Colonic mucosa (tissue), 4 donors: ENCODE results near the gene MYLK. TPM values are rescaled to one million over a fixed set of nuclear protein-coding genes. Genes with fewer than 3 reads are reported as not detected.

Experiments
- DNase-seq: peaks from one replicate; pipeline ENCODE4 v3.0.0-alpha.2; 2020
- H3K27ac ChIP-seq: fragments of 200-600 bp; one replicate; pipeline ENCODE4 v1.8.0; 2021
- H3K27me3 ChIP-seq: fragments of 200-600 bp; one replicate; pipeline ENCODE4 v1.8.0; 2021
- H3K36me3 ChIP-seq: fragments of 200-600 bp; one replicate; pipeline ENCODE4 v1.8.0; 2021
- H3K4me1 ChIP-seq: fragments of 200-600 bp; one replicate; pipeline ENCODE4 v1.8.0; 2021; ENCODE audit warnings: mild to moderate bottlenecking
- H3K4me3 ChIP-seq: fragments of 200-600 bp; one replicate; pipeline ENCODE4 v1.8.0; 2021
- H3K9ac ChIP-seq, 2 donors: one replicate each; pipeline ENCODE4 v1.7.0; 2013; ENCODE audit warnings: control low read depth in 2 of 2, low read depth in 2 of 2, low read length in 2 of 2
- H3K9me3 ChIP-seq: fragments of 200-600 bp; one replicate; pipeline ENCODE4 v1.8.0; 2021
- intact Hi-C: fragments of 100-400 bp; cut with DNase I; formaldehyde crosslinking; loops from one replicate; pipeline ENCODE4 v1.14.1; 2022
- total RNA-seq, 2 donors: library from RNA; stranded (reverse); fragmentation: NEBNext Ultra II Directional in 1 of 2; extraction: Animal tissue kit (Norgen Biotek cat#: 25700) in 1 of 2; gene quantifications; one replicate each; pipeline ENCODE4 v1.2.1, GENCODE V29; 2021
- TF ChIP-seq, protein P1 (sequence below): fragments of 200-600 bp; IDR thresholded peaks from one replicate; pipeline ENCODE4 v1.8.0; 2022; ENCODE audit warnings: antibody characterized with exemption, mild to moderate bottlenecking
- donor health status: healthy.
- donor health status: DM: no; HTN: no; CAD: no.
- donor health status: DM: no; HTN: no; CAD: no.

Gene MYLK
- total RNA-seq, 2 donors from 2014 or later, result 58.8 to 267 TPM

GRCh38 chr3:123854905-123855304 lies 29.2 kb downstream of the MYLK start:
- Histone ChIP-seq H3K27me3 (no peaks in the 10 kb centered on the region), H3K9me3 (no peaks in the 10 kb centered on the region), H3K4me3 (no peak overlapping the region), H3K4me1 (no peaks in the 10 kb centered on the region), H3K36me3 (no peaks in the 10 kb centered on the region), H3K9ac (no peak overlapping the region), H3K27ac (no peak overlapping the region)
- TF ChIP-seq, protein P1, sequence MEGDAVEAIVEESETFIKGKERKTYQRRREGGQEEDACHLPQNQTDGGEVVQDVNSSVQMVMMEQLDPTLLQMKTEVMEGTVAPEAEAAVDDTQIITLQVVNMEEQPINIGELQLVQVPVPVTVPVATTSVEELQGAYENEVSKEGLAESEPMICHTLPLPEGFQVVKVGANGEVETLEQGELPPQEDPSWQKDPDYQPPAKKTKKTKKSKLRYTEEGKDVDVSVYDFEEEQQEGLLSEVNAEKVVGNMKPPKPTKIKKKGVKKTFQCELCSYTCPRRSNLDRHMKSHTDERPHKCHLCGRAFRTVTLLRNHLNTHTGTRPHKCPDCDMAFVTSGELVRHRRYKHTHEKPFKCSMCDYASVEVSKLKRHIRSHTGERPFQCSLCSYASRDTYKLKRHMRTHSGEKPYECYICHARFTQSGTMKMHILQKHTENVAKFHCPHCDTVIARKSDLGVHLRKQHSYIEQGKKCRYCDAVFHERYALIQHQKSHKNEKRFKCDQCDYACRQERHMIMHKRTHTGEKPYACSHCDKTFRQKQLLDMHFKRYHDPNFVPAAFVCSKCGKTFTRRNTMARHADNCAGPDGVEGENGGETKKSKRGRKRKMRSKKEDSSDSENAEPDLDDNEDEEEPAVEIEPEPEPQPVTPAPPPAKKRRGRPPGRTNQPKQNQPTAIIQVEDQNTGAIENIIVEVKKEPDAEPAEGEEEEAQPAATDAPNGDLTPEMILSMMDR, result no peak
- intact Hi-C loops, result no loop called here
- no peak for DNase-seq

GRCh38 chr3:123853686-123854372 lies 30.3 kb downstream of the MYLK start:
- TF ChIP-seq, protein P1, result no peak
- no peak overlapping the region for H3K4me3 ChIP-seq
- no peaks in the 10 kb centered on the region for H3K36me3 ChIP-seq
- H3K9ac ChIP-seq, result no peak overlapping the region
- no peak overlapping the region for H3K27ac ChIP-seq
- H3K27me3 ChIP-seq, result no peaks in the 10 kb centered on the region
- no peaks in the 10 kb centered on the region for H3K9me3 ChIP-seq
- H3K4me1 ChIP-seq, result no peaks in the 10 kb centered on the region
- DNase-seq, result no peak
- intact Hi-C loops, result no loop called here

DNA sequence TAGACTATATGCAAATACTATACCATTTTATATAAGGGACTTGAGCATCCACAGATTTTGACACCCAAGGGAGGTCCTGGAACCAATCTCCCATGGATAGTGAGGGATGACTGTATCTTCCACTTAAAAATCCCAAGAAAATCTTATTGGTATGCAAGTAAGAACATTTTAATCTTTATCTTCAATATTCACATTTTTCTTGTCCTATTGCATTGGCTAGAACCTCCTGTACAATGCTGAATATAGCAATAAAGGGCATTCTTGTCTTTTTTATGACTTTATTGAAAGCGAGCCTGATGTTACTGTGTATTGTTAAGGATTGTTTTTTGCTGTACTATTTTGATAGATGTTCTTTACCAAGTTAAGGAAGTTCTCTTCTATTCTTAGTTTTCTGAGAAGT lies 36.9 kb downstream of the MYLK start:
- no peaks in the 10 kb centered on the region for H3K9me3 ChIP-seq
- no peak overlapping the region for H3K4me3 ChIP-seq
- DNase-seq, result no peak
- TF ChIP-seq, protein P1, result no peak
- no peaks in the 10 kb centered on the region for H3K4me1 ChIP-seq
- intact Hi-C loops, result no loop called here
- no peak overlapping the region for H3K9ac ChIP-seq
- no peaks in the 10 kb centered on the region for H3K36me3 ChIP-seq
- no peak overlapping the region for H3K27ac ChIP-seq
- no peaks in the 10 kb centered on the region for H3K27me3 ChIP-seq

GRCh38 chr3:123843668-123844067 lies 40.5 kb downstream of the MYLK start:
- TF ChIP-seq, protein P1, result no peak
- no peak overlapping the region for H3K9ac ChIP-seq
- no peaks in the 10 kb centered on the region for H3K4me1 ChIP-seq
- H3K27ac ChIP-seq, result no peak overlapping the region
- H3K27me3 ChIP-seq, result no peaks in the 10 kb centered on the region
- no peaks in the 10 kb centered on the region for H3K36me3 ChIP-seq
- DNase-seq, result no peak
- no peaks in the 10 kb centered on the region for H3K9me3 ChIP-seq
- intact Hi-C loops, result no loop called here
- no peak overlapping the region for H3K4me3 ChIP-seq

- H3K27me3 ChIP-seq, result no peaks in the 10 kb centered on the region
- TF ChIP-seq, protein P1, result no peak
- H3K4me3 ChIP-seq, result no peak overlapping the region
- H3K9ac ChIP-seq, result no peak overlapping the region
- H3K36me3 ChIP-seq, result no peaks in the 10 kb centered on the region
- H3K27ac ChIP-seq, result no peak overlapping the region
- H3K9me3 ChIP-seq, result no peaks in the 10 kb centered on the region
- intact Hi-C loops, result no loop called here
- no peak for DNase-seq
- no peaks in the 10 kb centered on the region for H3K4me1 ChIP-seq
Measured at GRCh38 chr3:123842711-123843110, 41.4 kb downstream of the MYLK start.
